BJ (cell line): Measurements from ENCODE around the gene PRM1. TPM values are rescaled to one million over a fixed set of nuclear protein-coding genes. Genes with fewer than 3 reads are reported as not detected.

Source experiments
- CTCF ChIA-PET: fragments of 350-600 bp; formaldehyde crosslinking; extraction: SDS; loops from one replicate; lab custom pipeline; 2021; ENCODE audit warnings: antibody characterized with exemption, inconsistent platforms; lab: Yijun Ruan, JAX
- POLR2A ChIA-PET: fragments of 300-600 bp; sonication (Branson Sonifier 250); formaldehyde crosslinking; extraction: SDS; loops from one replicate; lab custom pipeline; 2021; ENCODE audit warnings: antibody characterized with exemption; lab: Charles Lee
- DNase-seq: peaks from one replicate; pipeline ENCODE4 v3.0.0-alpha.2; 2011; ENCODE audit warnings: low read depth
- H3K27me3 ChIP-seq: 2 replicates; pipeline ENCODE4 v1.6.0; 2011; ENCODE audit warnings: low read length; ENCODE audit not compliant: control insufficient read depth, insufficient read depth
- H3K36me3 ChIP-seq: 2 replicates; pipeline ENCODE4 v1.5.1; 2011; ENCODE audit warnings: low read length; ENCODE audit not compliant: control insufficient read depth, insufficient read depth
- H3K4me3 ChIP-seq: 2 replicates; pipeline ENCODE4 v1.5.1; 2011; ENCODE audit warnings: low read depth, mild to moderate bottlenecking, control low read depth, low read length
- polyA plus RNA-seq: library from polyadenylated mRNA; depleted of rRNA; stranded (reverse); fragments of >200 nt; gene quantifications from 2 replicates; pipeline ENCODE4 v1.2.3, GENCODE V29; 2011
- TF ChIP-seq, protein P1 (sequence below): IDR thresholded peaks from 2 replicates; pipeline ENCODE4 v1.5.1; 2011; ENCODE audit warnings: low read depth, mild to moderate bottlenecking, control low read depth, inconsistent platforms, low read length, moderate library complexity; ENCODE audit not compliant: insufficient read depth

The PRM1 gene
- polyA plus RNA-seq, 1 experiment: not detected

DNA sequence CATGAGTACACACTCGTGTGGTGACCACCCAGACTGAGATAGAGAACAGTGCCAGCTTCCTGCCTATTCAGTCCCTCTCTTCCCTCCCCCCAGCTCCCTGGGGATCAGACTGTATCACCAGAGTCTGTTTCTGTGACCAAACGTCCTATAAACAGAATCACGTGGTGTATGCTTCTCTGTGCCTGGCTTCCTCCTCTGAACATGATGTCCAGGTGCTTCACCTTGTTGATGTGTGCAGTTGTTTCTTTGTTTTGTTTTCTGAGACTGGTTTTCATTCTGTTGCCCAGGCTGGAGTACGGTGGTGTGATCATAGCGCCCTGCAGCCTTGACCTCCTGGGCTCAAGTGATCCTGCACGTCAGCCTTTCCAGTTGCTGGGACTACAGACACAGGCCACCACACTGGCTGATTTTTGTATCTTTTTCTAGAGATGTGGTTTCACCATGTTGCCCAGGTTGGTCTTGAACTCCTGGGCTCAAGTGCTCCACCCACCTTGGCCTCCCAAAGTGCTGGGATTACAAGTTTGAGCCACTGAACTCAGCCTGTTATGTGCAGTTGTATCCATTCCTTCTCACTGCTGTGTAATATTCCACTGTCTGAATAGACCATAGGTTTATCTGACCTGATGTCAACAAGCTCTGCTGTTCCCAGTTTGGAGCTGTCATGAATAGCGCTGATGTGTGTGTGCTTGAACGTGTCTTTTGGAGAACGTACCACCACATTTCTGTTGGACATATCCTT, 28.9 kb upstream of the PRM1 start:
- H3K27me3 ChIP-seq: no peaks in the 10 kb centered on the region
- CTCF ChIA-PET: interaction anchor here (0.6 kb wide), 2 partner anchors 309 to 346 kb away, joined by 3 to 4 read pairs; no protein-coding TSS in a partner anchor

DNA sequence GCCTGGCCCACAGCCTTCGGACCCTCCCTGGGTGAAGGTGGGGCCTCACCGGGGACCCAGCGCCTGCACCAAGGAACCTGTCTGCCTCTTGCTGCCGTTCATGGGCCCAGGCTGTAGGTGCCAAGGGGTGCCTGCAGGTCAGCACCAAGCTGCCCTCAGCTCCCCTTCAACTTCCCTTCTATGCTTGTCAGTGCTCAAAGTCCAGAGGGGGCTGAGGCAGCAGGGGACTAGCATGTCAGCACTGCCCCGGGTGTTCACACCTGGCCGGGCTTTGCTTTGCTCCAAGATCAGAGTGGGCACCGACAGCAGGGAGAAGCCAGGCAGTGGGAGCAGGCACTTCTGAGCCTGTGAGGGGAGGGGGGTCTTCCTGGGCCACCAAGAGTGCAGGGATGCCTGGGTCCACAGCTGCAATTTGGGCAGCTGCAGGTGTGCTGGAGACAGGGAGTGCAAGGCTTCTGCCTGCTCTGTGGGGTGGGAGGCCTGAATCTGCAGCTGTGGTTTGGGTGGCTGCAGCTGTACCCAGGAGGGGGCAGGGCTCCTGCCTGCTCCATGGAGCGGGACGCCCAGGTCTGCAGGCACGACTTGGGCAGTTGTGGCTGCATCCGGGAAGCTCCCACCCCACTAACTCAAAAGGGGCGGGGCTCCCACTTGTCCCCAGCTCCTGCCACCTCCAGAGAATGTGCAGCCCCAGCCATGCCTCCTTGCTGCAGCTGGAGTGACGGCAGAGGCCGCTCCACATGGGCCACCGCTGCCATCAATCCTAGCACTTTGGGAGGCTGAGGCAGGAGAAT, 27.6 kb upstream of the PRM1 start:
- H3K4me3 ChIP-seq: no peak overlapping the region
- CTCF ChIA-PET: interaction anchor here (1.7 kb wide), 1 partner anchor 51 kb away, joined by 3 read pairs; no protein-coding TSS in a partner anchor
- POLR2A ChIA-PET: no interaction called here
- H3K27me3 ChIP-seq: no peaks in the 10 kb centered on the region
- no peak for DNase-seq
- TF ChIP-seq, protein P1, sequence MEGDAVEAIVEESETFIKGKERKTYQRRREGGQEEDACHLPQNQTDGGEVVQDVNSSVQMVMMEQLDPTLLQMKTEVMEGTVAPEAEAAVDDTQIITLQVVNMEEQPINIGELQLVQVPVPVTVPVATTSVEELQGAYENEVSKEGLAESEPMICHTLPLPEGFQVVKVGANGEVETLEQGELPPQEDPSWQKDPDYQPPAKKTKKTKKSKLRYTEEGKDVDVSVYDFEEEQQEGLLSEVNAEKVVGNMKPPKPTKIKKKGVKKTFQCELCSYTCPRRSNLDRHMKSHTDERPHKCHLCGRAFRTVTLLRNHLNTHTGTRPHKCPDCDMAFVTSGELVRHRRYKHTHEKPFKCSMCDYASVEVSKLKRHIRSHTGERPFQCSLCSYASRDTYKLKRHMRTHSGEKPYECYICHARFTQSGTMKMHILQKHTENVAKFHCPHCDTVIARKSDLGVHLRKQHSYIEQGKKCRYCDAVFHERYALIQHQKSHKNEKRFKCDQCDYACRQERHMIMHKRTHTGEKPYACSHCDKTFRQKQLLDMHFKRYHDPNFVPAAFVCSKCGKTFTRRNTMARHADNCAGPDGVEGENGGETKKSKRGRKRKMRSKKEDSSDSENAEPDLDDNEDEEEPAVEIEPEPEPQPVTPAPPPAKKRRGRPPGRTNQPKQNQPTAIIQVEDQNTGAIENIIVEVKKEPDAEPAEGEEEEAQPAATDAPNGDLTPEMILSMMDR: no peak
- H3K36me3 ChIP-seq: no peaks in the 10 kb centered on the region

More for the DNA sequence above, 28.9 kb upstream of the PRM1 start:
- POLR2A ChIA-PET: no interaction called here
- TF ChIP-seq, protein P1: no peak
- DNase-seq: no peak
- Histone ChIP-seq H3K4me3 (no peak overlapping the region), H3K36me3 (no peaks in the 10 kb centered on the region)

DNA sequence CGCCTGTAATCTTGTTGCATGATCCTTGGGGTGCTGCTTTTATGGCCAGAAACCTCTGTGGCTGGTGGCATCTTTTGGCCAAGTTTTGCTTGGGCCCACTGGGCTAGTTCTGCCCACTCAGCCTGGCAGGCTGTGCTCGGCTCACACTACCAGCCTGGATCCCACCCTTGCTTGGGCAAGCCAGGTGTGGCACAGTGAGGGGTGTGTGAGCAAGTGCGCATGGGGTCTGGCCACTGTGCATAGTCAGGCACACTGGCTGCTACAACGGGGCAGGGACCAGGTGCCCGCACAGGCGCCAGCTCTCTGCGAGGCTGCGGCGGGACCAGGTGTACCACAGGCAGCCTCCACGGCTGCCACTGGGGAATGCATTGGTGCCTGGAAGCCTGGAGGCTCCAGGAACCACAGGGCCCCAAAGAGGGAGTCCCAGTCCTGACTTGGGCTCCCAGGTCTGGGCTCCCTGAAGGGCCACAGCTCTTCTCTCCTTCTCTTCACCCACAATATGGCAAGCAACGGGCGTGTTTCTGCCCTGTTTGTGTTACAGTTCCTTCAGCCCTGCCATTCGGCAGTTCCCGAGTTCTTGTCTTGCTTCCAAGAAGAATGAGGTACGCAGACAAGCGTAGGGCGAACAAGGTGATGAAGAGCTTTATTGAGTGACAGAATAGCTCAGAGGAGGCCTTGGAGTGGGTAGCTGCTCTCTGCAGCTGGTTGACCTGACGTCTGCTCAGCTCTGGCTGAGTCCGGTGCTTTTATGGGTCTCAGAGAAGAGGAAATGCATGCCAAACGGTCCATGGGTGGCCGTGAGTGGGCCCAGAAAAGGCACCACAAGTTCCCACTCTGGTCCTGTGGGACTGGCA, 26.7 kb upstream of the PRM1 start:
- Histone ChIP-seq H3K4me3 (no peak overlapping the region), H3K36me3 (no peaks in the 10 kb centered on the region), H3K27me3 (no peaks in the 10 kb centered on the region)
- DNase-seq: no peak
- ChIA-PET POLR2A (no interaction called here), CTCF (interaction anchor here (1.7 kb wide), 1 partner anchor 51 kb away, joined by 3 read pairs; no protein-coding TSS in a partner anchor)
- TF ChIP-seq, protein P1: no peak

DNA sequence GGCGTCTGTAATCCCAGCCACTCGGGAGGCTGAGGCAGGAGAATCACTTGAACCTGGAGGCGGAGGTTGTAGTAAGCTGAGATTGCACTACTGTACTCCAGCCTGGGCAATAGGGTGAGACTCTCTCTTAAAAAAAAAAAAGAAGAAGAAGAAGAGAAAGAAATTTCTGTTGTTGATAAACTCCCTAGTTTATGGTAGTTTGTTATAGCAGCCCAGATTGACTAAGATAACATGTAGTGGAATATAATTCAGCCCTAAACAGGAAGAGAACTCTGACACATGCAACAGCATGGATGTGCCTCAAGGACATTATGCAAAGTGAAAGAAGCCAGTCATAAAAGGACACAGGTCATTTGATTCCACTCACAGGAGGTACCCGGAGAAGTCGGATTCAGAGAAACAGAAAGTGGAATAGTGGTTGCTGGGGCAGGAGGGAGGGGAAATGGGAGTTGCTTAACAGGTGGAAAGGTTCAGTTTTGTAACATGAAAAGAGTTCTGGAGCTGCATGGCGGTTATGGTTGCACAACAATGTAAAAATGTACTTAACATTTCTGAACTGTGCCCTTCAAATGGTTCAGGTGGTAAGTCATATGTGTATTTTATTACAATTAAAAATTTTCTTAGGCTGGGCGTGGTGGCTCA, 26.0 kb upstream of the PRM1 start:
- ChIA-PET POLR2A (no interaction called here), CTCF (no interaction called here)
- DNase-seq: no peak
- Histone ChIP-seq H3K36me3 (no peaks in the 10 kb centered on the region), H3K27me3 (no peaks in the 10 kb centered on the region), H3K4me3 (no peak overlapping the region)
- TF ChIP-seq, protein P1: no peak
